Panc1 (cell line): ENCODE data around the gene DYNLRB2. TPM values are rescaled to one million over a fixed set of nuclear protein-coding genes. Genes with fewer than 3 reads are reported as not detected.

Experiments
- ATAC-seq: fragments of 200-7000 bp; cut with Tn5 transposase; 2 replicates; pipeline ENCODE4 v1.9.1; 2020; ENCODE audit warnings: mild to moderate bottlenecking, moderate library complexity
- BruUV-seq: library from RNA; stranded (reverse); fragments of 400-500 nt; replicated peaks from 2 replicates; lab custom pipeline; 2021; lab: Mats Ljungman, UMichigan
- CTCF ChIA-PET: fragments of 300-600 bp; sonication (Branson Sonifier 250); formaldehyde crosslinking; loops from one replicate; lab custom pipeline; 2022; ENCODE audit warnings: antibody characterized with exemption; lab: Charles Lee
- POLR2A ChIA-PET: fragments of 300-600 bp; sonication (Branson Sonifier 250); formaldehyde crosslinking; loops from one replicate; lab custom pipeline; 2022; ENCODE audit warnings: antibody characterized with exemption; lab: Charles Lee
- DNase-seq: peaks from one replicate; pipeline ENCODE4 v3.0.0-alpha.2; 2010; ENCODE audit warnings: low read depth, low spot score
- H3K27ac ChIP-seq: 2 replicates; pipeline ENCODE4 v1.5.1; 2011; ENCODE audit warnings: mild to moderate bottlenecking, low read length, inconsistent platforms
- H3K27me3 ChIP-seq: fragments of 200-500 bp; sonication (Bioruptor generic); 2 replicates; pipeline ENCODE4 v1.6.0; 2014; ENCODE audit warnings: low read length, inconsistent platforms; ENCODE audit not compliant: control insufficient read depth, insufficient read depth
- H3K36me3 ChIP-seq: fragments of 200-500 bp; sonication (Bioruptor generic); 2 replicates; pipeline ENCODE4 v1.5.1; 2014; ENCODE audit warnings: inconsistent platforms, mild to moderate bottlenecking, low read length, moderate library complexity; ENCODE audit not compliant: control insufficient read depth, insufficient read depth
- H3K4me1 ChIP-seq: 2 replicates; pipeline ENCODE4 v1.5.1; 2011; ENCODE audit warnings: inconsistent platforms, mild to moderate bottlenecking, low read length, moderate library complexity; ENCODE audit not compliant: control insufficient read depth, insufficient read depth
- H3K4me3 ChIP-seq, 2 experiments: 2 replicates each; pipeline ENCODE4 v1.5.1; 2011 to 2012; ENCODE audit warnings: low read depth in 2 of 2, low read length in 2 of 2, mild to moderate bottlenecking in 2 of 2, inconsistent platforms in 1 of 2, moderate library complexity in 1 of 2
- H3K9me3 ChIP-seq: fragments of 200-500 bp; sonication (Bioruptor generic); 2 replicates; pipeline ENCODE4 v1.5.1; 2014; ENCODE audit warnings: low read depth, mild to moderate bottlenecking, inconsistent platforms, low read length, moderate library complexity; ENCODE audit not compliant: control insufficient read depth, insufficient read depth
- POLR2AphosphoS5 ChIP-seq: IDR thresholded peaks from 2 replicates; pipeline ENCODE4 v1.6.1; 2012; ENCODE audit warnings: mild to moderate bottlenecking, low read depth, low read length, moderate library complexity
- SIN3A ChIP-seq: IDR thresholded peaks from 2 replicates; pipeline ENCODE4 v1.6.1; 2012; ENCODE audit warnings: low read depth, mild to moderate bottlenecking, low read length, moderate library complexity, borderline replicate concordance; ENCODE audit not compliant: insufficient read depth
- TCF7L2 ChIP-seq: IDR thresholded peaks from 2 replicates; pipeline ENCODE4 v1.6.1; 2011; ENCODE audit warnings: mild to moderate bottlenecking, low read depth, low read length, inconsistent platforms
- in situ Hi-C: cut with HindIII; loops from 2 replicates; pipeline ENCODE4 v1.10.0; 2016; ENCODE audit warnings: low sequenced_read_pairs, low pct_unique_long_range_greater_than_20kb
- intact Hi-C: fragments of 100-400 bp; cut with micrococcal nuclease; formaldehyde crosslinking; loops from one replicate; pipeline ENCODE4 v1.10.0; 2022; ENCODE audit not compliant: unreplicated experiment
- total RNA-seq: library from RNA; stranded (reverse); gene quantifications from one replicate; pipeline ENCODE4 v1.2.1, GENCODE V29; 2021; ENCODE audit not compliant: unreplicated experiment
- TF ChIP-seq, protein P1 (sequence below): fragments of 450-650 bp; IDR thresholded peaks from 2 replicates; pipeline ENCODE4 v1.5.1; 2017; ENCODE audit warnings: mild to moderate bottlenecking
- TF ChIP-seq, protein P2 (sequence below), 2 experiments: IDR thresholded peaks; 2 replicates each; pipeline ENCODE4 v1.6.1; 2011 to 2012; ENCODE audit warnings: low read depth in 2 of 2, control low read depth in 1 of 2, low read length in 1 of 2, mild to moderate bottlenecking in 1 of 2, moderate library complexity in 1 of 2; ENCODE audit not compliant: insufficient read depth in 1 of 2

DYNLRB2 gene
- total RNA-seq, 1 experiment from 2014 or later = not detected

DNA sequence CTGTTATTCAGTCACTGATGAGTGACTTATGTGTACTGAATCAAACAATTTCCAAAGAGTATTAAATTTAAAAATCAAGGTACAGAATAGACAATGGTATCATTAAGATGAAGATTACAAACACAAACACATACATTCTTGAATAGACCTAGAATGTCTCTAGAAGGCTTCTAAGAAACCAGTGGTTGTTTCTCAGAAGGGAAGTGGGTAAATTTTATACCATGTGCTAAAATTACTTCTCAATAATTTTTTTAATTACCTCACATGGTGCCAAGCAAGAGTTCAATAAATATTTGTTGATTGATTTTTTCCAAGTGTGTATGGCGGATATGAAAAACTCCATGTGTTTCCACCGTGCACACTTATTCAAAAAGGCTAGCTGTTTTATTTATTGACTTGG lies 6.4 kb downstream of the DYNLRB2 start:
- H3K9me3 ChIP-seq = no peaks in the 10 kb centered on the region
- H3K4me3 ChIP-seq = no peak overlapping the region
- POLR2A ChIA-PET = no interaction called here
- no peaks in the 10 kb centered on the region for H3K4me1 ChIP-seq
- TF ChIP-seq, protein P1, sequence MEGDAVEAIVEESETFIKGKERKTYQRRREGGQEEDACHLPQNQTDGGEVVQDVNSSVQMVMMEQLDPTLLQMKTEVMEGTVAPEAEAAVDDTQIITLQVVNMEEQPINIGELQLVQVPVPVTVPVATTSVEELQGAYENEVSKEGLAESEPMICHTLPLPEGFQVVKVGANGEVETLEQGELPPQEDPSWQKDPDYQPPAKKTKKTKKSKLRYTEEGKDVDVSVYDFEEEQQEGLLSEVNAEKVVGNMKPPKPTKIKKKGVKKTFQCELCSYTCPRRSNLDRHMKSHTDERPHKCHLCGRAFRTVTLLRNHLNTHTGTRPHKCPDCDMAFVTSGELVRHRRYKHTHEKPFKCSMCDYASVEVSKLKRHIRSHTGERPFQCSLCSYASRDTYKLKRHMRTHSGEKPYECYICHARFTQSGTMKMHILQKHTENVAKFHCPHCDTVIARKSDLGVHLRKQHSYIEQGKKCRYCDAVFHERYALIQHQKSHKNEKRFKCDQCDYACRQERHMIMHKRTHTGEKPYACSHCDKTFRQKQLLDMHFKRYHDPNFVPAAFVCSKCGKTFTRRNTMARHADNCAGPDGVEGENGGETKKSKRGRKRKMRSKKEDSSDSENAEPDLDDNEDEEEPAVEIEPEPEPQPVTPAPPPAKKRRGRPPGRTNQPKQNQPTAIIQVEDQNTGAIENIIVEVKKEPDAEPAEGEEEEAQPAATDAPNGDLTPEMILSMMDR = no peak
- TF ChIP-seq TCF7L2 = no peak
- TF ChIP-seq, protein P2, sequence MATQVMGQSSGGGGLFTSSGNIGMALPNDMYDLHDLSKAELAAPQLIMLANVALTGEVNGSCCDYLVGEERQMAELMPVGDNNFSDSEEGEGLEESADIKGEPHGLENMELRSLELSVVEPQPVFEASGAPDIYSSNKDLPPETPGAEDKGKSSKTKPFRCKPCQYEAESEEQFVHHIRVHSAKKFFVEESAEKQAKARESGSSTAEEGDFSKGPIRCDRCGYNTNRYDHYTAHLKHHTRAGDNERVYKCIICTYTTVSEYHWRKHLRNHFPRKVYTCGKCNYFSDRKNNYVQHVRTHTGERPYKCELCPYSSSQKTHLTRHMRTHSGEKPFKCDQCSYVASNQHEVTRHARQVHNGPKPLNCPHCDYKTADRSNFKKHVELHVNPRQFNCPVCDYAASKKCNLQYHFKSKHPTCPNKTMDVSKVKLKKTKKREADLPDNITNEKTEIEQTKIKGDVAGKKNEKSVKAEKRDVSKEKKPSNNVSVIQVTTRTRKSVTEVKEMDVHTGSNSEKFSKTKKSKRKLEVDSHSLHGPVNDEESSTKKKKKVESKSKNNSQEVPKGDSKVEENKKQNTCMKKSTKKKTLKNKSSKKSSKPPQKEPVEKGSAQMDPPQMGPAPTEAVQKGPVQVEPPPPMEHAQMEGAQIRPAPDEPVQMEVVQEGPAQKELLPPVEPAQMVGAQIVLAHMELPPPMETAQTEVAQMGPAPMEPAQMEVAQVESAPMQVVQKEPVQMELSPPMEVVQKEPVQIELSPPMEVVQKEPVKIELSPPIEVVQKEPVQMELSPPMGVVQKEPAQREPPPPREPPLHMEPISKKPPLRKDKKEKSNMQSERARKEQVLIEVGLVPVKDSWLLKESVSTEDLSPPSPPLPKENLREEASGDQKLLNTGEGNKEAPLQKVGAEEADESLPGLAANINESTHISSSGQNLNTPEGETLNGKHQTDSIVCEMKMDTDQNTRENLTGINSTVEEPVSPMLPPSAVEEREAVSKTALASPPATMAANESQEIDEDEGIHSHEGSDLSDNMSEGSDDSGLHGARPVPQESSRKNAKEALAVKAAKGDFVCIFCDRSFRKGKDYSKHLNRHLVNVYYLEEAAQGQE (IDR thresholded peaks at IDR 0.05; ENCODE audit: insufficient read depth in 1 of 2, low read depth in 2 of 2, low read length in 1 of 2) = no peak
- CTCF ChIA-PET = no interaction called here
- no TSS peak for BruUV-seq
- intact Hi-C loops (no loop called here), in situ Hi-C loops (no loop called here)
- no peak overlapping the region for H3K27ac ChIP-seq
- no peak for ATAC-seq
- no peak for DNase-seq
- H3K27me3 ChIP-seq = no peaks in the 10 kb centered on the region
- H3K36me3 ChIP-seq = no peaks in the 10 kb centered on the region

DNA sequence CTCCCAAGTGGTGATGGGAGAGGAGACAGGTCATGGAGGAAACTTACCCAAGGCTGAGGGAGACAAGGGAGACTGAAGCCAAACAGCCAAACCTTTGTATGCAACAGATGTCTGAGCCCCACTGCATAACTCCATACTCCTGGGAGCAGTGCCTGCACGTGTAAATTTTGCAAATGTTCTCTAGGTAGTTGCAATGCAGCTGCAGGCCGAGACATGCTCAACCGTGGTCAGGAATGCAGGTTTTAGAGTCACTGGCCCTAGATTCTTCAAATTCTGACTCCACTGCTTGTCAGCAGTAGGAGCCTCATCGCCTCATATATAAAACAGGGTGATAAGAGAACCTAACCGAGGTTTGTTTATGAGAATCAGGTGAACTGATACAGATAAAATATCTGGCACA lies 11.5 kb downstream of the DYNLRB2 start:
- intact Hi-C loops = no loop called here
- H3K4me3 ChIP-seq = no peak overlapping the region
- DNase-seq (no peak), ATAC-seq (no peak)
- no peaks in the 10 kb centered on the region for H3K36me3 ChIP-seq
- H3K4me1 ChIP-seq = no peaks in the 10 kb centered on the region
- no peak overlapping the region for H3K27ac ChIP-seq
- BruUV-seq = no TSS peak
- ChIA-PET POLR2A (no interaction called here), CTCF (no interaction called here)
- no peak for TF ChIP-seq TCF7L2
- TF ChIP-seq, protein P2 (IDR thresholded peaks at IDR 0.05; ENCODE audit: insufficient read depth in 1 of 2, low read depth in 2 of 2, low read length in 1 of 2) = no peak
- no peak for TF ChIP-seq SIN3A
- TF ChIP-seq, protein P1 = no peak
- no peak for TF ChIP-seq POLR2AphosphoS5
- H3K9me3 ChIP-seq = no peaks in the 10 kb centered on the region
- in situ Hi-C loops = no loop called here
- H3K27me3 ChIP-seq = no peaks in the 10 kb centered on the region
